ENCODE data around the gene YRDC. TPM values are rescaled to one million over a fixed set of nuclear protein-coding genes. Genes with fewer than 3 reads are reported as not detected.
A peak's percentile ranks its signal among the peaks of the same experiment; 100 is the strongest.

YRDC gene
- total and polyA plus RNA-seq, 2 of the 13 experiments (the other 11 are each of a cell fraction or from before 2014, with no cell fraction given): 27.5 to 29.2 TPM

DNA sequence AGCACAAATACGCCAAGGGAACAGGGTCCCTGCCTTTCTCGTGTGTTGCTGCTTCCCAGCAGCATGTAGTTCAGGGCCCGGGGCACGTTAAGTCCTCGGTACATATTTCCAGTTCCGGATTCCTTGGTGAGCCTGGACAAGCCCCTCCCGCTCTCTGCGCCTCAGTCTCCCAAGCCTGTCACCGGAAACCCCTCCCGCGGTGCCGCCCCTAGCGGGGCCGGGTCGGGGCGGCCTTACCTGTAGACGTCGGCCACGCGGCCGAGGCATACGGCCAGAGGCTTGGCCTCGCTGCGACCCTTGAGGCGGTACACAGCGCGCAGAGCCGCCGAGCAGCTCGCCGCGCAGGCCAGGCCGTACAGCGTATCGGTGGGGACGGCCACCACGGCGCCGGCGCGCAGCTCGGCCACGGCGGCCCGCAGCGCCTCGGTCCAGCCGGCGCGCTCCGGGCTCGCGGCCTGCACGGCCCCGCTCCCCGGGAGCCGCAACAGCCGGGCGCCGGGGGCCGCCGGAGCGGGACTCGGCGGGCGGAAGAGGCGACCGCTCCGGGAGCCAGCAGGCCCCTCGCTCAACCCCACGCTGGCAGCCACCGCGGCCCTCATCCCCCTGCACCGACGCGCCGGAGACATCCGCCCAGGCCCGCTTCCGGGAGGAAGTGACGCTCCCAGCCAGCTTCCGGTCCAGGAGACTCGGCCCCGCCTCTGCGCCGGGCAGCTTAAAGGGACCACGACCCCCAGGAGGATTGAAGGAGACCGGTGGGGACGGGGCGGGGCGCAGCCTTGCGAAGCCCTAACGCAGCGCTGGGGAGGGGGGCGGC, at the start of gene YRDC, which contains the start of gene C1orf122 (continued):
- TF ChIP-seq, protein P1, sequence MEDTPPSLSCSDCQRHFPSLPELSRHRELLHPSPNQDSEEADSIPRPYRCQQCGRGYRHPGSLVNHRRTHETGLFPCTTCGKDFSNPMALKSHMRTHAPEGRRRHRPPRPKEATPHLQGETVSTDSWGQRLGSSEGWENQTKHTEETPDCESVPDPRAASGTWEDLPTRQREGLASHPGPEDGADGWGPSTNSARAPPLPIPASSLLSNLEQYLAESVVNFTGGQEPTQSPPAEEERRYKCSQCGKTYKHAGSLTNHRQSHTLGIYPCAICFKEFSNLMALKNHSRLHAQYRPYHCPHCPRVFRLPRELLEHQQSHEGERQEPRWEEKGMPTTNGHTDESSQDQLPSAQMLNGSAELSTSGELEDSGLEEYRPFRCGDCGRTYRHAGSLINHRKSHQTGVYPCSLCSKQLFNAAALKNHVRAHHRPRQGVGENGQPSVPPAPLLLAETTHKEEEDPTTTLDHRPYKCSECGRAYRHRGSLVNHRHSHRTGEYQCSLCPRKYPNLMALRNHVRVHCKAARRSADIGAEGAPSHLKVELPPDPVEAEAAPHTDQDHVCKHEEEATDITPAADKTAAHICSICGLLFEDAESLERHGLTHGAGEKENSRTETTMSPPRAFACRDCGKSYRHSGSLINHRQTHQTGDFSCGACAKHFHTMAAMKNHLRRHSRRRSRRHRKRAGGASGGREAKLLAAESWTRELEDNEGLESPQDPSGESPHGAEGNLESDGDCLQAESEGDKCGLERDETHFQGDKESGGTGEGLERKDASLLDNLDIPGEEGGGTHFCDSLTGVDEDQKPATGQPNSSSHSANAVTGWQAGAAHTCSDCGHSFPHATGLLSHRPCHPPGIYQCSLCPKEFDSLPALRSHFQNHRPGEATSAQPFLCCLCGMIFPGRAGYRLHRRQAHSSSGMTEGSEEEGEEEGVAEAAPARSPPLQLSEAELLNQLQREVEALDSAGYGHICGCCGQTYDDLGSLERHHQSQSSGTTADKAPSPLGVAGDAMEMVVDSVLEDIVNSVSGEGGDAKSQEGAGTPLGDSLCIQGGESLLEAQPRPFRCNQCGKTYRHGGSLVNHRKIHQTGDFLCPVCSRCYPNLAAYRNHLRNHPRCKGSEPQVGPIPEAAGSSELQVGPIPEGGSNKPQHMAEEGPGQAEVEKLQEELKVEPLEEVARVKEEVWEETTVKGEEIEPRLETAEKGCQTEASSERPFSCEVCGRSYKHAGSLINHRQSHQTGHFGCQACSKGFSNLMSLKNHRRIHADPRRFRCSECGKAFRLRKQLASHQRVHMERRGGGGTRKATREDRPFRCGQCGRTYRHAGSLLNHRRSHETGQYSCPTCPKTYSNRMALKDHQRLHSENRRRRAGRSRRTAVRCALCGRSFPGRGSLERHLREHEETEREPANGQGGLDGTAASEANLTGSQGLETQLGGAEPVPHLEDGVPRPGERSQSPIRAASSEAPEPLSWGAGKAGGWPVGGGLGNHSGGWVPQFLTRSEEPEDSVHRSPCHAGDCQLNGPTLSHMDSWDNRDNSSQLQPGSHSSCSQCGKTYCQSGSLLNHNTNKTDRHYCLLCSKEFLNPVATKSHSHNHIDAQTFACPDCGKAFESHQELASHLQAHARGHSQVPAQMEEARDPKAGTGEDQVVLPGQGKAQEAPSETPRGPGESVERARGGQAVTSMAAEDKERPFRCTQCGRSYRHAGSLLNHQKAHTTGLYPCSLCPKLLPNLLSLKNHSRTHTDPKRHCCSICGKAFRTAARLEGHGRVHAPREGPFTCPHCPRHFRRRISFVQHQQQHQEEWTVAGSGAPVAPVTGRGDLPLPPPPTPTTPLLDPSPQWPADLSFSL (CRISPR knock-in tag; IDR thresholded peaks at IDR 0.05): no peak
- TF ChIP-seq, protein P2, sequence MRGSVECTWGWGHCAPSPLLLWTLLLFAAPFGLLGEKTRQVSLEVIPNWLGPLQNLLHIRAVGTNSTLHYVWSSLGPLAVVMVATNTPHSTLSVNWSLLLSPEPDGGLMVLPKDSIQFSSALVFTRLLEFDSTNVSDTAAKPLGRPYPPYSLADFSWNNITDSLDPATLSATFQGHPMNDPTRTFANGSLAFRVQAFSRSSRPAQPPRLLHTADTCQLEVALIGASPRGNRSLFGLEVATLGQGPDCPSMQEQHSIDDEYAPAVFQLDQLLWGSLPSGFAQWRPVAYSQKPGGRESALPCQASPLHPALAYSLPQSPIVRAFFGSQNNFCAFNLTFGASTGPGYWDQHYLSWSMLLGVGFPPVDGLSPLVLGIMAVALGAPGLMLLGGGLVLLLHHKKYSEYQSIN (CRISPR knock-in tag; IDR thresholded peaks at IDR 0.05; ENCODE audit: borderline replicate concordance): no peak
- no peak; the same call in 1 of the 2 replicates for TF ChIP-seq SIN3B (IDR thresholded peaks at IDR 0.05; ENCODE audit: low read length)
- TF ChIP-seq MXD4 (CRISPR knock-in tag; IDR thresholded peaks at IDR 0.05): peak; percentile 83
- TF ChIP-seq ZNF788 (CRISPR knock-in tag; IDR thresholded peaks at IDR 0.05; ENCODE audit: borderline replicate concordance): no peak
- peak; percentile 31; the same call in 1 of the 2 replicates for TF ChIP-seq ZNF331 (CRISPR knock-in tag; IDR thresholded peaks at IDR 0.05)
- TF ChIP-seq, protein P3, sequence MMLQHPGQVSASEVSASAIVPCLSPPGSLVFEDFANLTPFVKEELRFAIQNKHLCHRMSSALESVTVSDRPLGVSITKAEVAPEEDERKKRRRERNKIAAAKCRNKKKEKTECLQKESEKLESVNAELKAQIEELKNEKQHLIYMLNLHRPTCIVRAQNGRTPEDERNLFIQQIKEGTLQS (CRISPR knock-in tag; IDR thresholded peaks at IDR 0.05): no peak
- TF ChIP-seq, protein P4, sequence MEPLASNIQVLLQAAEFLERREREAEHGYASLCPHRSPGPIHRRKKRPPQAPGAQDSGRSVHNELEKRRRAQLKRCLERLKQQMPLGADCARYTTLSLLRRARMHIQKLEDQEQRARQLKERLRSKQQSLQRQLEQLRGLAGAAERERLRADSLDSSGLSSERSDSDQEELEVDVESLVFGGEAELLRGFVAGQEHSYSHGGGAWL (CRISPR knock-in tag; IDR thresholded peaks at IDR 0.05): no peak; the same call in 1 of the 2 replicates
- TF ChIP-seq XRCC5 (optimal IDR thresholded peaks at IDR 0.05; ENCODE audit: low read length): peak; percentile 51
- peak; percentile 36 for TF ChIP-seq MEIS2 (CRISPR knock-in tag; IDR thresholded peaks at IDR 0.05)
- 0 out of 2 replicates have a peak, but pooled peaks have one; percentile 42 for TF ChIP-seq ZNF891 (CRISPR knock-in tag; IDR thresholded peaks at IDR 0.05)
- TF ChIP-seq KLF6 (CRISPR knock-in tag; IDR thresholded peaks at IDR 0.05): no peak
- no peak for TF ChIP-seq ZNF292 (CRISPR knock-in tag; IDR thresholded peaks at IDR 0.05; ENCODE audit: borderline replicate concordance, low read depth)
- TF ChIP-seq SMARCC2 (IDR thresholded peaks at IDR 0.05): no peak
- TF ChIP-seq PHF20 (CRISPR knock-in tag; IDR thresholded peaks at IDR 0.05): peak; percentile 80
- TF ChIP-seq, protein P5, sequence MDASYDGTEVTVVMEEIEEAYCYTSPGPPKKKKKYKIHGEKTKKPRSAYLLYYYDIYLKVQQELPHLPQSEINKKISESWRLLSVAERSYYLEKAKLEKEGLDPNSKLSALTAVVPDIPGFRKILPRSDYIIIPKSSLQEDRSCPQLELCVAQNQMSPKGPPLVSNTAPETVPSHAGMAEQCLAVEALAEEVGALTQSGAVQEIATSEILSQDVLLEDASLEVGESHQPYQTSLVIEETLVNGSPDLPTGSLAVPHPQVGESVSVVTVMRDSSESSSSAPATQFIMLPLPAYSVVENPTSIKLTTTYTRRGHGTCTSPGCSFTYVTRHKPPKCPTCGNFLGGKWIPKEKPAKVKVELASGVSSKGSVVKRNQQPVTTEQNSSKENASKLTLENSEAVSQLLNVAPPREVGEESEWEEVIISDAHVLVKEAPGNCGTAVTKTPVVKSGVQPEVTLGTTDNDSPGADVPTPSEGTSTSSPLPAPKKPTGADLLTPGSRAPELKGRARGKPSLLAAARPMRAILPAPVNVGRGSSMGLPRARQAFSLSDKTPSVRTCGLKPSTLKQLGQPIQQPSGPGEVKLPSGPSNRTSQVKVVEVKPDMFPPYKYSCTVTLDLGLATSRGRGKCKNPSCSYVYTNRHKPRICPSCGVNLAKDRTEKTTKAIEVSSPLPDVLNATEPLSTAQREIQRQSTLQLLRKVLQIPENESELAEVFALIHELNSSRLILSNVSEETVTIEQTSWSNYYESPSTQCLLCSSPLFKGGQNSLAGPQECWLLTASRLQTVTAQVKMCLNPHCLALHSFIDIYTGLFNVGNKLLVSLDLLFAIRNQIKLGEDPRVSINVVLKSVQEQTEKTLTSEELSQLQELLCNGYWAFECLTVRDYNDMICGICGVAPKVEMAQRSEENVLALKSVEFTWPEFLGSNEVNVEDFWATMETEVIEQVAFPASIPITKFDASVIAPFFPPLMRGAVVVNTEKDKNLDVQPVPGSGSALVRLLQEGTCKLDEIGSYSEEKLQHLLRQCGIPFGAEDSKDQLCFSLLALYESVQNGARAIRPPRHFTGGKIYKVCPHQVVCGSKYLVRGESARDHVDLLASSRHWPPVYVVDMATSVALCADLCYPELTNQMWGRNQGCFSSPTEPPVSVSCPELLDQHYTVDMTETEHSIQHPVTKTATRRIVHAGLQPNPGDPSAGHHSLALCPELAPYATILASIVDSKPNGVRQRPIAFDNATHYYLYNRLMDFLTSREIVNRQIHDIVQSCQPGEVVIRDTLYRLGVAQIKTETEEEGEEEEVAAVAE (CRISPR knock-in tag; IDR thresholded peaks at IDR 0.05; ENCODE audit: borderline replicate concordance): no peak

Data from HepG2 (cell line).